NB4 (cell line): ENCODE results near the gene NRIP1.

ENCODE experiments used
- CTCF ChIP-seq: IDR thresholded peaks from one replicate; pipeline ENCODE4 v1.5.1; 2012; ENCODE audit warnings: low read depth, low read length
- MAX ChIP-seq: IDR thresholded peaks from 2 replicates; pipeline ENCODE4 v1.6.1; 2011; ENCODE audit warnings: low read depth, low read length
- MYC ChIP-seq: IDR thresholded peaks from 2 replicates; pipeline ENCODE4 v1.6.1; 2011; ENCODE audit warnings: low read depth, low read length
- POLR2A ChIP-seq: IDR thresholded peaks from 2 replicates; pipeline ENCODE4 v1.6.1; 2011; ENCODE audit warnings: mild to moderate bottlenecking; ENCODE audit not compliant: insufficient read length; ENCODE audit errors: extremely low read depth

- TF ChIP-seq CTCF (no peak), MAX (no peak), POLR2A (no peak), MYC (no peak)
Measured at GRCh38 chr21:15020797-15021196, 44.0 kb downstream of the NRIP1 start.
